GM12874 (cell line): Measurements from ENCODE around the gene IQUB.

Experiments used
- TF ChIP-seq, protein P1 (sequence below): IDR thresholded peaks from 2 replicates; pipeline ENCODE4 v1.5.1; 2011; ENCODE audit warnings: low read depth, mild to moderate bottlenecking, control low read depth, low read length, moderate library complexity; ENCODE audit not compliant: insufficient read depth

IQUB gene

GRCh38 chr7:123571684-123572083 lies 37.3 kb upstream of the IQUB start:
- TF ChIP-seq, protein P1, sequence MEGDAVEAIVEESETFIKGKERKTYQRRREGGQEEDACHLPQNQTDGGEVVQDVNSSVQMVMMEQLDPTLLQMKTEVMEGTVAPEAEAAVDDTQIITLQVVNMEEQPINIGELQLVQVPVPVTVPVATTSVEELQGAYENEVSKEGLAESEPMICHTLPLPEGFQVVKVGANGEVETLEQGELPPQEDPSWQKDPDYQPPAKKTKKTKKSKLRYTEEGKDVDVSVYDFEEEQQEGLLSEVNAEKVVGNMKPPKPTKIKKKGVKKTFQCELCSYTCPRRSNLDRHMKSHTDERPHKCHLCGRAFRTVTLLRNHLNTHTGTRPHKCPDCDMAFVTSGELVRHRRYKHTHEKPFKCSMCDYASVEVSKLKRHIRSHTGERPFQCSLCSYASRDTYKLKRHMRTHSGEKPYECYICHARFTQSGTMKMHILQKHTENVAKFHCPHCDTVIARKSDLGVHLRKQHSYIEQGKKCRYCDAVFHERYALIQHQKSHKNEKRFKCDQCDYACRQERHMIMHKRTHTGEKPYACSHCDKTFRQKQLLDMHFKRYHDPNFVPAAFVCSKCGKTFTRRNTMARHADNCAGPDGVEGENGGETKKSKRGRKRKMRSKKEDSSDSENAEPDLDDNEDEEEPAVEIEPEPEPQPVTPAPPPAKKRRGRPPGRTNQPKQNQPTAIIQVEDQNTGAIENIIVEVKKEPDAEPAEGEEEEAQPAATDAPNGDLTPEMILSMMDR = no peak

DNA sequence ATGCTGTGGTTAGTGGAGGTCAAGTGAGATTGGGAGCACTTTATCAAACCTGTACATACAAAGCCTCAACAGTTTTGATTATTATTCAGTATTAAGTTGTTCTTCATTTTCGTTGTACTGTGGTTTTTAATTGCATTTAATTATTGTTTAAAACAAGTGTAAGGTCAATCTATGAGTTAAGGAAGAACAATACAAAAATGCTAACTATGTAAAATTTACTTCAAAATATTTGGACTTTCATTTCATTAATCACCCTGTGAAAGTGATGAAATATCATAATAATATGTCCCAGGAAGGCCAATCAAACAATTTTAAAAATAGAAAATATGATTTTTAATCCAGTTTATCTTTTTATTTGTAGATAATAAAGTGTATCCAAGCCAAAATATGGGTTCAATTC lies 36.8 kb upstream of the IQUB start:
- TF ChIP-seq, protein P1 = no peak

DNA sequence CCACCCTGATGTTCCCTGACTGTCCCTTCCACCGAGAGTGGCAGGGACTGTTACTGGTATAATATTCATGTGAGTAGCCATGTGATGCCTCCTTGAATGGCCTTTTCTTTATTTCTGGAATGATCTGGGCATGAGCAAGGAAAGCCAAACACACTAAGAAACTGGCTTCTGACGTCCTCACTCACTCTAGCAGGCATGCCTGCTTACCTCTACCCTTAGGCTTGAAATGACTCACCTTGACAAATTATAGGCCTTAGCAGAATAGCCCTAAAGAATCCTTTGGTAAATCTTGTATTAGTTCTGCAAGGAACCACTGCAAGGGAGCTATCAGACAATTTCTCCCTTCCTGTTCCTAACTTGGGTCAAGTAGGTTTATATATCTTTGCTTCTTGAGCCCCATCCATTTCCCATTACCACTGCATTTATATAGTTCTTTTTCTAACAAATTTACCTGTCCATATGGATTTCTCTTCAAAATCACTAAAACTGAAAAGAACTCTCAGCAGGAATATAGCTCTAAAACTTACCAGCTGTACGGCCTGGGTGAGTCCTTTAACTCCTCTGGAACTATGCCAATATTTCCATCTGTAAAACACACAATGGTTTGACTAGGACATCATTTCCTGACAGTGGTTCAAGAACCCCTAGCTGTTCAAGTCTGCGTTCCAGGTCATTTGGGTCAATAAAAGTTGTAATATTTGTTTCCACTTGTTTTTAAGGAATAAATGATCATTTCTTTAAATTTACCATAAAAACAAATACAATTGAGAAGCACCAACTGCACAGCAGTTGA lies 36.2 kb upstream of the IQUB start:
- TF ChIP-seq, protein P1 = no peak

- TF ChIP-seq, protein P1 = no peak
Observed at GRCh38 chr7:123569352-123570010, 35.1 kb upstream of the IQUB start.

GRCh38 chr7:123562121-123562520 lies 27.7 kb upstream of the IQUB start:
- TF ChIP-seq, protein P1 = no peak

- TF ChIP-seq, protein P1 = no peak
Observed at GRCh38 chr7:123558289-123558874, 24.0 kb upstream of the IQUB start.
